Measurements from ENCODE around the gene FMOD.

- TF ChIP-seq CTCF (IDR thresholded peaks at IDR 0.05) (no peak), EZH2phosphoT487 (IDR thresholded peaks at IDR 0.05) (no peak)
Observed at GRCh38 chr1:203388683-203389082, 37.8 kb upstream of the FMOD start.

Measured in neural progenitor cell (in vitro differentiated cells).